Activated CD8-positive, alpha-beta memory T cell treated with anti-CD3 and anti-CD28 coated beads for 1 hour (primary cell): Measurements from ENCODE around the gene RAPGEF3.

Experiments
- DNase-seq, 2 donors: peaks; one replicate each; pipeline ENCODE4 v3.0.0-alpha.2; 2020; ENCODE audit warnings: low read depth in 1 of 2; ENCODE audit errors: extremely low read depth in 1 of 2

Gene RAPGEF3

DNA sequence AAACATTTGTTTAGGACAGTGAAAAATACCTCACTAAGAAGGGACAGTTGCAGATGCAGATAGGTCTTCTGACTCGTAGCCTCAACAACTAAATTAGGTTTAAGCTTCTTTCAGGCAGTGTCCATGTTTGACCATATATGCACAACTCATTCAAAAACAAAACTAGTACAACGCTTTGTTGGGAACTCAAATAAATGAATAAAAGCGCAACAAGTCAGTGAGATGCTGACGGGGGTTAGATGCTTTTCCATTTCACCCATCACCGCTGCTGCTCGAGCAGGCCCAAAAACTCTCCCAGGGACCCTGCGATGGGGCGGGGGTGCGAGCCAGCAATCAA, 53.5 kb downstream of the RAPGEF3 start:
- DNase-seq, result no peak

DNA sequence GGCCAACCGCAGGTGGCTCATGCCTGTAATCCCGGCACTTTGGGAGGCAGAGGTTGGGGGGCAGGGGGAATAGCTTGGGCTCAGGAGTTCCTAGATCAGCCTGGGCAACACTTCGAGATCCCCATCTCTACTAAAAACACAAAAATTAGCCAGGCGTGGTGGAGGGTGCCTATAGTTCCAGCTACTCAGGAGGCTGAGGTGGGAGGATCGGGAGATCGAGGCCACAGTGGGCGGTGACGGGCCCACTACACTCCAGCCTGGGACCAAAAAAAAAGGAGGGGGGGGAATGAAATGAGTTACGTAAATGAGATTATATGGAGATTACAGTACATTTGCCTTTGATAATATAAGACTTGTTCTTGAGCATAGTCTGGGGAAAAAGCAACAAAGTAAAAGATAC, 54.0 kb downstream of the RAPGEF3 start:
- DNase-seq, result no peak

DNA sequence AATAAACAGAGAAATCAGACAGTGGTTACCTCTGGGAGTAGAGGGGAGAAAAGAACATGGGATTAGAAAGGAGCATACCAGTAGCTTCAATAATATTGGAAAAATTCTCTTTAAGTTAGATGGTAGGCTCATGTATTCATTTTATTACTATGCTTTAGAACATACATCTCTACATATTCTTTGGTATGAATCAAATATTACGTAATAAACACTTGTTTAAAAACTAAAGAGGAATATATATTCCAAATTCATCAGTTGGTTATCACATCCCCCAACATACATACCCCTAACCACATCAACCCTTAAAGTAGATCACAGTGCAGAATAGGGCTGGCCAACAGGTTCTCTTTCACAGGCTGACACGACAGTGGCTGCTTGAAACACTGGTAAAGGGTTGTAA, 58.4 kb downstream of the RAPGEF3 start:
- DNase-seq, result no peak

DNA sequence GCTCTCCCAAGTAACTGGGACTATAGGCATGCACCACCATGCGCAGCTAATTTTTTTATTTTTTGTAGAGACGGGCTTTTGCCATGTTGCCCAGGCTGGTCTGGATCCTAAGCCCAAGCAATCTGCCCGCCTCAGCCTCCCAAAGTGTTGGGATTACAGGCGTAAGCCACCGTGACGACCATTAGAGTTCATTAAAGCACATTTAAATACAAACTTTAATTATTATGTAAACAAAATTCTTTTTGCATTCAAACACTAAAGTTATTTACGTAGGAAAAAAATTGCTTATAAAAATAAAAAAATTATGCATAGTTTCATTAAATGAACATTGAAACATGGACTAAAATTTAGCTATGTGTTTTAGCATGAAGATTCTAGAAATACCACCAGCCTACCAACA, 60.0 kb downstream of the RAPGEF3 start:
- no peak for DNase-seq

GRCh38 chr12:47698055-47698454, 60.6 kb downstream of the RAPGEF3 start:
- DNase-seq, result no peak

GRCh38 chr12:47689215-47689614, 69.5 kb downstream of the RAPGEF3 start:
- no peak for DNase-seq

DNA sequence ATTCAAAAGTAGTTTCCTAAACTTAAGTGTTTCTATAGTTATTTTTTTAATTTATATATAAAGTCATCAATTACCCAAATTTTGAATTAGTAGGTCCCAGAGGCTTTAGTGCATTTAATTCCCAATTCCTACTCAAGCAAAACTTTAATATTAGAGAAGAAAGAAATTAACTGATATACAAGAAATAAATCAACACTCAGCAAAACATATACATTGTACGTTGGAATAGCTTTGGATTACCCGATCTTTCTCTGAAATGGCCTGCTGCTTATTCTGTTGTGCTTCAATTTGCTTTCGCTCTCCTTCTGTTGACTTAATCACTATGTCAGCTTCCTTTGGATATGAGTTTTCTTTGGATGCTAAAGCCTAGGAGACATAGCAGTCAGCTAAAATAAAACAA, 71.0 kb downstream of the RAPGEF3 start:
- no peak for DNase-seq

- DNase-seq, result no peak
These were observed 71.9 kb downstream of the RAPGEF3 start for GRCh38 chr12:47686645-47687240.
